Left lobe of liver (tissue), 2 donors: ENCODE results near the gene ARID3A. TPM values are rescaled to one million over a fixed set of nuclear protein-coding genes. Genes with fewer than 3 reads are reported as not detected.
A peak's percentile ranks its signal among the peaks of the same experiment; 100 is the strongest.

Source experiments
- ATAC-seq: fragments of 200-7000 bp; cut with Tn5 transposase; one replicate; pipeline ENCODE4 v1.9.1; 2020; ENCODE audit warnings: mild to moderate bottlenecking, moderate library complexity
- DNase-seq: peaks from one replicate; pipeline ENCODE4 v3.0.0-alpha.2; 2020; ENCODE audit warnings: low spot score
- total RNA-seq: library from RNA; stranded (reverse); gene quantifications from one replicate; pipeline ENCODE4 v1.2.1, GENCODE V29; 2021
- donor health status: DM: no; HTN: no; CAD: no; lungs with moderate emphysema.
- donor health status: DM: no; HTN: yes; CAD: no.

Gene ARID3A
- total RNA-seq, 1 donor from 2014 or later: 3.6 TPM

- DNase-seq (no peak), ATAC-seq (no peak)
Measured at GRCh38 chr19:943551-944170, 17.8 kb downstream of the ARID3A start.

- DNase-seq (no peak), ATAC-seq (no peak)
Measured at GRCh38 chr19:944171-944567, 18.3 kb downstream of the ARID3A start.

- ATAC-seq: no peak
- DNase-seq: no peak
Measured at GRCh38 chr19:944663-945241, 18.9 kb downstream of the ARID3A start.

GRCh38 chr19:945401-946252 is 19.8 kb downstream of the ARID3A start:
- no peak for DNase-seq
- ATAC-seq: no peak

- DNase-seq: no peak
Measured at GRCh38 chr19:947090-947706, 21.4 kb downstream of the ARID3A start.

GRCh38 chr19:947707-948539 is 22.1 kb downstream of the ARID3A start:
- DNase-seq (no peak), ATAC-seq (peak; percentile 29)

More at GRCh38 chr19:947090-947706, 21.4 kb downstream of the ARID3A start:
- ATAC-seq: no peak

- no peak for DNase-seq
- ATAC-seq: no peak
Measured at GRCh38 chr19:948842-949496, 23.1 kb downstream of the ARID3A start.

GRCh38 chr19:950352-951066 is 24.7 kb downstream of the ARID3A start:
- ATAC-seq: no peak

GRCh38 chr19:952049-952679 is 26.3 kb downstream of the ARID3A start:
- no peak for DNase-seq
- no peak for ATAC-seq

More at GRCh38 chr19:950352-951066, 24.7 kb downstream of the ARID3A start:
- no peak for DNase-seq

- DNase-seq (no peak), ATAC-seq (no peak)
Measured at GRCh38 chr19:952680-953444, 27.0 kb downstream of the ARID3A start.

- DNase-seq (no peak), ATAC-seq (no peak)
Measured at GRCh38 chr19:953445-954271, 27.8 kb downstream of the ARID3A start.

- DNase-seq (no peak), ATAC-seq (no peak)
Measured at GRCh38 chr19:954272-954671, 28.4 kb downstream of the ARID3A start.

- DNase-seq (no peak), ATAC-seq (no peak)
Measured at GRCh38 chr19:954672-955494, 29.0 kb downstream of the ARID3A start.

GRCh38 chr19:955803-956765 is 30.2 kb downstream of the ARID3A start:
- no peak for DNase-seq
- no peak for ATAC-seq

GRCh38 chr19:956766-957440 is 31.1 kb downstream of the ARID3A start:
- DNase-seq (no peak), ATAC-seq (no peak)
